HG03025 (cell line): ENCODE measurements around the gene HAP1.
"Not testable (repeated sequence)": the region's sequence is repeated elsewhere in the genome, so short reads cannot be mapped to it uniquely, and the experiment has no call there.

Experiments
- ATAC-seq: cut with Tn5 transposase; IDR thresholded peaks from one replicate; pipeline ENCODE4 v1.9.1; 2021; ENCODE audit warnings: mild to moderate bottlenecking, moderate library complexity; ENCODE audit not compliant: unreplicated experiment, low FRiP score

Gene HAP1, protein sequence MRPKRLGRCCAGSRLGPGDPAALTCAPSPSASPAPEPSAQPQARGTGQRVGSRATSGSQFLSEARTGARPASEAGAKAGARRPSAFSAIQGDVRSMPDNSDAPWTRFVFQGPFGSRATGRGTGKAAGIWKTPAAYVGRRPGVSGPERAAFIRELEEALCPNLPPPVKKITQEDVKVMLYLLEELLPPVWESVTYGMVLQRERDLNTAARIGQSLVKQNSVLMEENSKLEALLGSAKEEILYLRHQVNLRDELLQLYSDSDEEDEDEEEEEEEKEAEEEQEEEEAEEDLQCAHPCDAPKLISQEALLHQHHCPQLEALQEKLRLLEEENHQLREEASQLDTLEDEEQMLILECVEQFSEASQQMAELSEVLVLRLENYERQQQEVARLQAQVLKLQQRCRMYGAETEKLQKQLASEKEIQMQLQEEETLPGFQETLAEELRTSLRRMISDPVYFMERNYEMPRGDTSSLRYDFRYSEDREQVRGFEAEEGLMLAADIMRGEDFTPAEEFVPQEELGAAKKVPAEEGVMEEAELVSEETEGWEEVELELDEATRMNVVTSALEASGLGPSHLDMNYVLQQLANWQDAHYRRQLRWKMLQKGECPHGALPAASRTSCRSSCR

DNA sequence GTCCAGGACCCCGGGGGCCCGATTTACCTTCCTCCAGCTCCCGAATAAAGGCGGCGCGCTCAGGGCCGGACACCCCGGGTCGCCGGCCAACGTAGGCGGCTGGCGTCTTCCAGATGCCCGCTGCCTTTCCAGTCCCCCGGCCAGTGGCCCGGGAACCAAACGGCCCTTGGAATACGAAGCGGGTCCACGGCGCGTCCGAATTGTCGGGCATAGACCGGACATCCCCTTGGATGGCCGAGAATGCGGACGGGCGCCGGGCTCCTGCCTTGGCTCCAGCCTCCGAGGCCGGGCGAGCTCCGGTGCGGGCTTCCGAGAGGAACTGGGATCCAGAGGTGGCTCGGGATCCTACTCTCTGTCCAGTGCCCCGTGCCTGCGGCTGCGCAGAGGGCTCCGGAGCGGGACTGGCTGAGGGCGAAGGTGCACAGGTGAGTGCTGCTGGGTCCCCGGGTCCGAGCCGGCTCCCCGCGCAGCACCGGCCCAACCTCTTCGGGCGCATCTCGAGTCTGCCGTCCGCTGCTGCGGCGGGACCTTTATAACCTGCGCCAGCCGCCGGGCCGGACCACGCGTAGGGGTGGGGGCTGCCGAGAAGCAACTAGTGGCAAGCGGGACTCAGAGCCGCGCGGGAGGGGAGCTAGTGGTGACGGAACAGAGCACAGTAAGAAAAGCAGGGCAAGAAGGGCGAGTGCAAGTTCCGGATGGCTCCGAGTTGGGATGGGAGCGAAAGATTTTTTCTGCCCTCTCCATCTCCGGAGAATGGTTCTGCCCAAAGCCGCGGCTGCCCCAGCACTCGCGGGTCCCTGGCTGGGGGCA lies at the start of gene HAP1:
TSS of gene HAP1 (minus strand) at position 505 of the 810 bp plus-strand sequence. CDS start at position 496, 9 bp downstream.
- no peak for ATAC-seq

GRCh38 chr17:41782142-41782541 lies 47.7 kb upstream of the HAP1 start:
- ATAC-seq: no peak

DNA sequence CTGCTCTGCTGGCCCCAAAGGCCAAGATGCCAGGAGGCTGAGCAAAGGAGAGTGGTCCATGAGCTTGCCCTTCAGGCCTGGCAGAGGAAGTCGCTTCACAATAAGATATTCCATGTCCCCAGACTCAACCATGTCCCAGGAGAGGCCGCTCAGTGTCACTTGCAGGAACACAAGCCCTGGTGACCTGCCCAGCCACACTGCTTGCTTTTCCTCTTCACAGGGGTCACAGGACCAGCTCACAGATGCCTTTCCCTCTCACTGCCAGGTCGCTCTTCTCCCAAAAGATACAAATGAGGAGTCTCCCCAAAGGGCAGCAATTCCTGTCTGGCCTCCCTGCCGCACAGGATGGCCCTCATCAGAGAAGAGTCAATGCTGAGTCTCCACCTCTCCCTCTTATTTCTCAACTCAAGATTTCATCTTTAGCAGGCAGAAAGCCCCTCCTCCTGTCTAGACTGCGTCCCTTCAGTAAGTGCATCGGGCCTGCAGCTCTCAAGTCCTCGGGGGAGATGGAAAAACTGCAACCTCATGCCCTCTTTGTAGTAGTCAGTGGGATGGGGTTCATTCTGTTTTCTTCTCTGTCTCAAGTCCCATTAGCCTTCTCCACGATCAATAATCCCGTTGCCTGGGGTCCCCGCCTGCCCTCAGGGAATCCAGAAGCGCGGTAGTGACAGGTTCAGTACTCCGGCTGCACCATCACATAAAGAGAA lies 47.1 kb upstream of the HAP1 start:
- ATAC-seq: no peak

- ATAC-seq: no peak
Observed at GRCh38 chr17:41779954-41780353, 45.5 kb upstream of the HAP1 start.

- ATAC-seq: no peak
Observed at GRCh38 chr17:41777574-41778188, 43.2 kb upstream of the HAP1 start.

- no peak for ATAC-seq
Observed at GRCh38 chr17:41777157-41777573, 42.7 kb upstream of the HAP1 start.

- ATAC-seq: not testable (repeated sequence)
Observed at GRCh38 chr17:41776262-41776900, 41.9 kb upstream of the HAP1 start.

- ATAC-seq: no peak
Observed at GRCh38 chr17:41775394-41776226, 41.2 kb upstream of the HAP1 start.

DNA sequence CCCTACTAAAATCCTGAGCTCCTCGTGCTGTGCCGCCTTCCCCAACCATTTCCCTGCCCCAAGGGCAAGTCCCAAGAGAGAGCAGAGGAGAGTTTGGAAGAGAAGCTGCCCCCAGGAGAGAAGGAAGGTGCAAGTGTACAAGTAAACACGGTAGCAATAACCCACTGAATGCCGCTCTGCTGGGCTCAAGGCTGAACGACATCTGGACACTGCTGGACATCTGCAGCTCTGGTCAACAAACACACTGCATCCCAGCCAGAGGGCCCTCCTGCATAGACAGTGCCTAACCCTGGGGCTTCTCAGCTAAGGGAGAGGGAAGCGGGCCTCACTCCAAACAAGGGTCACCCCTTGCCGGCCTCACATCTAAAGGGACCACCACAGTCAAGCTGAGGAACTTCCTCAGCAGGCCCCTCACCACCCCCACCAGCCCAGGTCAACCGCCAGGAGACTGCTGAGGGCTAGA lies 39.3 kb upstream of the HAP1 start:
- no peak for ATAC-seq

- no peak for ATAC-seq
Observed at GRCh38 chr17:41773190-41773588, 38.7 kb upstream of the HAP1 start.

- ATAC-seq: no peak
Observed at GRCh38 chr17:41772586-41773189, 38.2 kb upstream of the HAP1 start.

- ATAC-seq: no peak
Observed at GRCh38 chr17:41772218-41772585, 37.8 kb upstream of the HAP1 start.

DNA sequence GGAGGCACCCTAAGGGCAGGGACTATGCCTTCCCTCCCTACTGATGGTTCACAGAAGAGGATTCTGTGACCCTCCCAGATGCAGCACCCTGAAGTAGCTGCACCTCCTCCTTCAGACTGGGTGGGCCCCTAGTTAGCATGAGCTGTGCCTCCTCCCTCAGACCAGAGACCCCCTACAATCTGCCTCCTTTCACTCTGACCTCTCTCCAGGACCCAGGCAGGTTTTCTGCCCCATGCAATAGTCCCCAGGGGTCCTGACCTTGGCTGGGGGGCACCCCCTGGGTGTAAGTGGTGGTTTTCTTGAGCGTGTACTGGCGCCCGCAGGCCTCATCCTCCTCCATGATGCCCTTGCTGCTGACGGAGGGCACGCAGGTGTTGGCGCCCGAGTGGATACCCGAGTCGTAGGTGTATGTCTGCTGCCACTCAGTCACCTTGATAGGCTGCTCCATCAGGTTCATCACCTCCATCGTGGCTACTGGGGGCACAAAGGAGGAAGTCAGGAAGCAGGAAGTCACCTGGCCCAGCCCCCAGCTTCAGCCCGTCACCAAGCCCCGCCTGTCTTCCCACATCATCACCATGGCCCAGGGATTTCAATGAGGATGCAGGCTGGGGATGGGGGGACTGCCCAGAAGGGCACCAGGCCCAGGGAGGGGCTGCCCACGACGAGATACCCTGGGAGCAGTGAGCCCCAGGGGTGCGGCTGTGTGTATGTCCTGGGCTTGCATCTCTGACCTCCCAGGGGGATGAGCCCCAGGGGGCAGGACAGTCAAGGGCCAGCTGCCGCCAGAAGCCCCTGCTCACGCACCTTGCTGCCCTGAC lies 37.2 kb upstream of the HAP1 start:
- ATAC-seq: no peak

- ATAC-seq: no peak
Observed at GRCh38 chr17:41769985-41770384, 35.5 kb upstream of the HAP1 start.

DNA sequence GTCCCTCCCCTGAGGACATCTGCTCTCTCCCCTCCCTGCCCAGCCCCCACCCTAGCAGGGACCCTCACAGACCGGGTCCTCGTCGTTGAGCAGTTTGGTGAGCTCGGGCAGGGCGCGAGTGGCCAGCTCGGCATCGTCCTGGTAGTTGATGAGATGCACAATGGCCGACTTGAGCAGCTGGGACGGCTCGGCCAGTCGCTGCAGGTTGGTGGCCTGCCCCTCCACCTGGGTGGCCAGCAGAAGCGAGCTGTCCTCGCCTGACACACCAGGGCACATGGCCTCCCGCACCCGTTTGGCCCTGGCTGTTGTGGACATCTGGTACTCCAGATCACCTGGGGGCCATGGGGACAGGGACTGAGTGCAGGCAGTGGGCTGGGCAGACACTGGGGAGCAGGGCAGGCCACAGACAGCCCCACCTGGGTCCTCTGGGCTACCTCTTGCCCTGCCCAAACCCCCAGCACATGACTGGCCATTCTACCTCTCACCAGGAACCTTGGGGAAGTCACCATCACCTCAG lies 35.0 kb upstream of the HAP1 start:
- ATAC-seq: no peak

- no peak for ATAC-seq
Observed at GRCh38 chr17:41768682-41769288, 34.3 kb upstream of the HAP1 start.
